RKO (cell line): ENCODE results near the gene ANKRD20A1.
"Not testable (repeated sequence)": the region's sequence is repeated elsewhere in the genome, so short reads cannot be mapped to it uniquely, and the experiment has no call there.

ENCODE experiments used
- DNase-seq: peaks from one replicate; pipeline ENCODE4 v3.0.0-alpha.2; 2016; ENCODE audit warnings: low spot score

The ANKRD20A1 gene

GRCh38 chr9:67858871-67859270 lies at the start of gene ANKRD20A1:
Gene ANKRD20A1, plus strand, starts transcription at chr9:67858931. Its CDS starts 496 bp downstream, at chr9:67859427.
- DNase-seq, result not testable (repeated sequence)

GRCh38 chr9:67832088-67832487 lies 26.6 kb upstream of the ANKRD20A1 start:
- DNase-seq, result not testable (repeated sequence)
